Memory B cell (primary cell): ENCODE data around the gene PSG2.
"Not testable (repeated sequence)": the region's sequence is repeated elsewhere in the genome, so short reads cannot be mapped to it uniquely, and the experiment has no call there.

ENCODE experiments used
- ATAC-seq: fragments of 150-1000 bp; cut with Tn5 transposase; 2 replicates; pipeline ENCODE4 v1.10.0; 2021; ENCODE audit warnings: low read depth, mild to moderate bottlenecking, moderate library complexity
- DNase-seq, 2 donors: peaks; one replicate each; pipeline ENCODE4 v3.0.0; 2022; ENCODE audit warnings: low spot score in 2 of 2
- H3K27ac Mint-ChIP-seq: one replicate; pipeline ENCODE4 v1.8.0; 2022; ENCODE audit warnings: mild to moderate bottlenecking, moderate library complexity, mixed read lengths
- H3K27me3 Mint-ChIP-seq: one replicate; pipeline ENCODE4 v1.8.0; 2022; ENCODE audit warnings: mixed read lengths
- H3K36me3 Mint-ChIP-seq: one replicate; pipeline ENCODE4 v1.8.0; 2022; ENCODE audit warnings: mild to moderate bottlenecking, mixed read lengths
- H3K4me1 Mint-ChIP-seq: one replicate; pipeline ENCODE4 v1.8.0; 2022; ENCODE audit warnings: mixed read lengths
- H3K4me3 Mint-ChIP-seq: one replicate; pipeline ENCODE4 v1.8.0; 2022; ENCODE audit warnings: mild to moderate bottlenecking, moderate library complexity, mixed read lengths
- H3K9me3 Mint-ChIP-seq: one replicate; pipeline ENCODE4 v1.8.0; 2022; ENCODE audit warnings: mixed read lengths

Gene PSG2

GRCh38 chr19:43101950-43102349 lies 19.4 kb upstream of the PSG2 start:
- Mint-ChIP-seq H3K27ac (no peak overlapping the region), H3K9me3 (peaks cover 12% of the 10 kb centered on the region), H3K4me3 (no peak overlapping the region), H3K27me3 (no peaks in the 10 kb centered on the region), H3K4me1 (no peaks in the 10 kb centered on the region), H3K36me3 (peaks cover 3% of the 10 kb centered on the region)
- no peak for DNase-seq
- ATAC-seq, result no peak

GRCh38 chr19:43098416-43098815 lies 15.9 kb upstream of the PSG2 start:
- H3K9me3 Mint-ChIP-seq, result not testable (repeated sequence)

DNA sequence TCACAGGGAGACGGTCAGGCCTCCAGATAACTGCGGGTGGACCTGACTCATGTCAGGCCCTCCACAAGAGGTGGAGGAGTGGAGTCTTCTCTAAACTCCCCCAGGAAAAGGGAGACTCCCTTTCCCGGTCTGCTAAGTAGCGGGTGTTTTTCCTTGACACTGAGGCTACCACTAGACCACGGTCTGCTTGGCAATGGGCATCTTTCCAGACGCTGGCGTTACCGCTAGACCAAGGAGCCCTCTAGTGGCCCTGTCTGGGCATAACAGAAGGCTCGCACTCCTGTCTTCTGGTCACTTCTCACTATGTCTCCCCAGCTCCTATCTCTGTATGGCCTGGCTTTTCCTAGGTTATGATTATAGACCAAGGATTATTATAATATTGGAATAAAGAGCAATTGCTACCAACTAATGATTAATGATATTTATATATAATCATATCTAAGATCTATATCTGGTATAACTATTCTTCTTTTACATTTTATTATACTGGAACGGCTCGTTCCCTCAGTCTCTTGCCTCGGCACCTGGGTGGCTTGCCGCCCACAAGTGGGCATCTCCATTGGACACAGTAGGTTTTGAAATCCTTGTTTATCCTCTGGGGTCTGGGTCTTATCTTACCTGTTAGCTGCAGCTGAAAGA lies 5.3 kb upstream of the PSG2 start:
- not testable (repeated sequence) for H3K27ac Mint-ChIP-seq, H3K9me3 Mint-ChIP-seq, ATAC-seq, H3K4me3 Mint-ChIP-seq, H3K4me1 Mint-ChIP-seq, DNase-seq, H3K27me3 Mint-ChIP-seq, H3K36me3 Mint-ChIP-seq

More at GRCh38 chr19:43098416-43098815, 15.9 kb upstream of the PSG2 start:
- not testable (repeated sequence) for ATAC-seq, H3K36me3 Mint-ChIP-seq, H3K27me3 Mint-ChIP-seq, H3K4me1 Mint-ChIP-seq, H3K27ac Mint-ChIP-seq, H3K4me3 Mint-ChIP-seq, DNase-seq

GRCh38 chr19:43085796-43086530 lies 3.5 kb upstream of the PSG2 start:
- not testable (repeated sequence) for H3K36me3 Mint-ChIP-seq, H3K27ac Mint-ChIP-seq, H3K4me1 Mint-ChIP-seq, H3K9me3 Mint-ChIP-seq, H3K27me3 Mint-ChIP-seq, ATAC-seq, DNase-seq, H3K4me3 Mint-ChIP-seq

- not testable (repeated sequence) for H3K4me1 Mint-ChIP-seq, H3K9me3 Mint-ChIP-seq, H3K4me3 Mint-ChIP-seq, H3K36me3 Mint-ChIP-seq, H3K27ac Mint-ChIP-seq, DNase-seq, H3K27me3 Mint-ChIP-seq, ATAC-seq
These were observed 1.8 kb upstream of the PSG2 start for GRCh38 chr19:43084196-43084832.

DNA sequence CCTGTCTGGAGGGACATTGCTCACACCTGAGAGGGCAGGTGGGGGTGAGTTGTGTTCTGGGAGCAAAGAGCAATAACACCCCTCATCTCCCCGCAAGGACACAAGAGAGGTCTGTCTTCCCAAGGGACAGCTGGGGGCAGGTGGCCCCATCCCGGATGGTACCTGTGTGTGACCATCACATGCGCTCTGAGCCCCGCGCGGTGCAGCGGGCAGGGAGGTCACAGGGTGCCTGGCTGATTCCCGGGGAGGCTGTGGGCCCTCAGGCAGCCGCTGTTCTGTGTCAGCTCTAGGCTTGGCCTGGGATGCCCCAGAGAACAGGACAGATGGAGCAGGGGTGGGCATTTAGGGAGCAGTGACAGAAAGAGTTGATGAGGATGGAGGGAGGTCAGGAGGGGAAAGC lies 1.2 kb upstream of the PSG2 start:
- H3K4me3 Mint-ChIP-seq, ATAC-seq, H3K27me3 Mint-ChIP-seq, H3K4me1 Mint-ChIP-seq, H3K36me3 Mint-ChIP-seq, H3K9me3 Mint-ChIP-seq, H3K27ac Mint-ChIP-seq, DNase-seq: not testable (repeated sequence)

DNA sequence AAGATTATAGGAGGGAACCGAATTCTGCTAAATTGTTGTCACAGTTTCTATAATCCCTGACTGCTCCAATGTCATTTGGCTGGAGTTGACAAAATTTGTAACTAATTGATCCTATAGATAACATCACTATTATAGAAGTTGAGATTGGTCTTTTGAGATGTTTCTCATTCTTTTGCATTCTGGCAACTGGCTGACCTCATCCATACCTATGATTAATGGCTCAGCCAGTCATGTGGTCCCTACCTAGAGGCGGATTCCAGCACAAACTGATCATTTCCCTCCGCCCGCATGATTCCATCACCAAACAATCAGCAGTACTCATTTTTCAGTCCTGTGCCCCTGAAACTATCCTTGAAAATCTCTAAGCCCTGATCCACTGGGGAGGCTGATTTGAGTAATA lies 4.2 kb downstream of the PSG2 start:
- Mint-ChIP-seq H3K27ac (no peak overlapping the region), H3K27me3 (no peaks in the 10 kb centered on the region), H3K4me3 (no peak overlapping the region), H3K36me3 (no peaks in the 10 kb centered on the region), H3K9me3 (no peaks in the 10 kb centered on the region), H3K4me1 (no peaks in the 10 kb centered on the region)
- ATAC-seq, result no peak
- DNase-seq, result no peak

GRCh38 chr19:43077881-43078280 lies 4.6 kb downstream of the PSG2 start:
- not testable (repeated sequence) for H3K4me3 Mint-ChIP-seq, H3K27ac Mint-ChIP-seq, H3K36me3 Mint-ChIP-seq, H3K4me1 Mint-ChIP-seq, H3K27me3 Mint-ChIP-seq, DNase-seq, ATAC-seq, H3K9me3 Mint-ChIP-seq

DNA sequence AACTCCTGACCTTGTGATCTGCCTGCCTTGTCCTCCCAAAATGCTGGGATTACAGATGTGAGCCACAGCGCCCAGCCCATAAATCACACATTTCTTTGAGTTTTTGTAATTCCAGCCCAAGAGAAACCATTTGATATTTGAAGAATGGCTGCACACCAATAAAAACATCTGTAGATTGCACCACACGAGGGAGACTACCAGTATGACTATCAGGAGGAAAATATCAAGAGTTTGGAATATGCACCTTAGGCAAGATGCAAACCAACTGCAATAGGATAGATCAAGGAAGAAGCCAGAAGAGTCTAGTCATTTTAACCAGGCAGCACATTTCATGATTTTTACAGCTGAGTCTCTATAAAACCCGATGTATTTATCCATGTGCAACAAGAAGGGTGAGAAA lies 20.1 kb downstream of the PSG2 start:
- not testable (repeated sequence) for H3K36me3 Mint-ChIP-seq, DNase-seq, H3K27ac Mint-ChIP-seq, ATAC-seq, H3K27me3 Mint-ChIP-seq, H3K9me3 Mint-ChIP-seq, H3K4me3 Mint-ChIP-seq, H3K4me1 Mint-ChIP-seq

DNA sequence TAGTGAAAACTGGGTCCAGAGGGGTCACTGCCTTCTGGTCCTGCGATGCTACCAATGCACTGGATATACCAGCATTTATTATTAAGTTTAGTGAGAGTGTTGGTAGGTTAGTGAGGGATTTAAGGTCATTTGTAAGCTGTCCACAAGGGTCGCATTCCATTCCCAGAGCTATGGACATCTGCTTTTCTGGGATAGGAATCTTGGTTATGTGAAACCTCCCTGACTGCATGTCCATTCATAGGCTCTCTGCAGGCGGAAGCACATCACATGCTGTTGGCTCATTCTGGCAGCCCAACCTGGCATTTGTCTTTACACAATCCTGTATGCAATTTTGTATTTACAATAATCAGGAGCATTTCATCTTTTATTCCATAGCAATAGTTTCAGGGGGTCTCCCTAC lies 21.2 kb downstream of the PSG2 start:
- not testable (repeated sequence) for H3K9me3 Mint-ChIP-seq, DNase-seq, H3K36me3 Mint-ChIP-seq, H3K27me3 Mint-ChIP-seq, H3K4me3 Mint-ChIP-seq, H3K27ac Mint-ChIP-seq, H3K4me1 Mint-ChIP-seq, ATAC-seq

- not testable (repeated sequence) for H3K9me3 Mint-ChIP-seq, H3K4me3 Mint-ChIP-seq, ATAC-seq, DNase-seq, H3K27ac Mint-ChIP-seq, H3K36me3 Mint-ChIP-seq, H3K4me1 Mint-ChIP-seq, H3K27me3 Mint-ChIP-seq
These were observed 22.2 kb downstream of the PSG2 start for GRCh38 chr19:43060254-43060653.

DNA sequence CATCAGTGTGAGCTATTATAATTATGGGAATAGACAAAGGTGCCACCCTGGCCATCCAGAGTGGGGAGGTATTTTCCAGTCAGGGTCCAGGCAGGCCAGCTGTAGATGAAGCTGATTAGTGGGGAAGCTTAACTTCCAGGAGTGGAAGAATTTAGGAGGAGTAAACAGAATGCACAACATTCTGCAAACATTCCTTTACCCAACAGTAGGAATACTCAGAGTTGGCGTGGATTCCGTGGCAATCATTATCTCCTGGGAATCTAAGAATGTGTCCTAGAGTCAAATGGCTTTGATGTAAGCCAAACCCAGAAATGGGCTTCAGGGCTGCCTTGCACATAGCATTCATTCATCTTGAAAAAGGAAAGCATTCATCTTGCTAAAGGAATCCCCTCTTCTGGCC lies 23.0 kb downstream of the PSG2 start:
- not testable (repeated sequence) for H3K4me3 Mint-ChIP-seq, H3K36me3 Mint-ChIP-seq, H3K27me3 Mint-ChIP-seq, H3K4me1 Mint-ChIP-seq, ATAC-seq, H3K9me3 Mint-ChIP-seq, H3K27ac Mint-ChIP-seq, DNase-seq

GRCh38 chr19:43058440-43058839 lies 24.1 kb downstream of the PSG2 start:
- ATAC-seq, result not testable (repeated sequence)

GRCh38 chr19:43047966-43048365 lies 34.5 kb downstream of the PSG2 start:
- H3K36me3 Mint-ChIP-seq, H3K4me1 Mint-ChIP-seq, H3K4me3 Mint-ChIP-seq, H3K27ac Mint-ChIP-seq, H3K9me3 Mint-ChIP-seq, DNase-seq, ATAC-seq, H3K27me3 Mint-ChIP-seq: not testable (repeated sequence)

More at GRCh38 chr19:43058440-43058839, 24.1 kb downstream of the PSG2 start:
- H3K27me3 Mint-ChIP-seq, H3K36me3 Mint-ChIP-seq, H3K4me1 Mint-ChIP-seq, H3K27ac Mint-ChIP-seq, H3K4me3 Mint-ChIP-seq, DNase-seq: not testable (repeated sequence)
- H3K9me3 Mint-ChIP-seq, result peaks cover 12% of the 10 kb centered on the region
